Liver (tissue), 9 donors: ENCODE data around the gene GOLGA2. TPM values are rescaled to one million over a fixed set of nuclear protein-coding genes. Genes with fewer than 3 reads are reported as not detected.
"Not testable (repeated sequence)": the region's sequence is repeated elsewhere in the genome, so short reads cannot be mapped to it uniquely, and the experiment has no call there.

Experiments used
- DNase-seq: peaks from one replicate; pipeline ENCODE4 v3.0.0-alpha.2; 2017; ENCODE audit warnings: low spot score
- H3K27ac ChIP-seq, 2 donors: one replicate each; pipeline ENCODE4 v1.7.0; 2013; ENCODE audit warnings: inconsistent platforms in 2 of 2, low read length in 2 of 2, control low read depth in 1 of 2, low read depth in 1 of 2, mild to moderate bottlenecking in 1 of 2
- H3K27me3 ChIP-seq, 4 donors: one replicate each; pipeline versions ENCODE4 v1.6.1 to v1.7.0; 2013; ENCODE audit warnings: low read length in 3 of 4, inconsistent platforms in 1 of 4, mild to moderate bottlenecking in 1 of 4, moderate library complexity in 1 of 4; ENCODE audit not compliant: control insufficient read depth in 4 of 4, insufficient read depth in 4 of 4
- H3K36me3 ChIP-seq, 4 donors: one replicate each; pipeline versions ENCODE4 v1.6.1 to v1.7.0; 2013; ENCODE audit warnings: low read length in 3 of 4, mild to moderate bottlenecking in 3 of 4, low read depth in 1 of 4, moderate library complexity in 1 of 4; ENCODE audit not compliant: control insufficient read depth in 4 of 4, insufficient read depth in 3 of 4
- H3K4me1 ChIP-seq, 4 donors: one replicate each; pipeline versions ENCODE4 v1.6.1 to v1.7.0; 2013; ENCODE audit warnings: low read length in 3 of 4, mild to moderate bottlenecking in 3 of 4, moderate library complexity in 1 of 4; ENCODE audit not compliant: control insufficient read depth in 4 of 4, insufficient read depth in 4 of 4
- H3K4me3 ChIP-seq, 3 donors: one replicate each; pipeline versions ENCODE4 v1.6.1 to v1.7.0; 2013; ENCODE audit warnings: low read length in 3 of 3, control low read depth in 1 of 3, low read depth in 1 of 3, mild to moderate bottlenecking in 1 of 3
- H3K9ac ChIP-seq, 2 donors: one replicate each; pipeline ENCODE4 v1.7.0; 2013; ENCODE audit warnings: low read length in 2 of 2, mild to moderate bottlenecking in 2 of 2, moderate library complexity in 2 of 2, control low read depth in 1 of 2, low read depth in 1 of 2
- H3K9me3 ChIP-seq, 4 donors: one replicate each; pipeline versions ENCODE4 v1.6.1 to v1.7.0; 2013; ENCODE audit warnings: low read length in 3 of 4; ENCODE audit not compliant: control insufficient read depth in 4 of 4
- EGR1 ChIP-seq, 2 donors: IDR thresholded peaks; 2 replicates each; pipeline ENCODE4 v1.6.1; 2016 to 2018; ENCODE audit warnings: antibody characterized with exemption in 2 of 2, low read depth in 2 of 2
- FOXA1 ChIP-seq: IDR thresholded peaks from 2 replicates; pipeline ENCODE4 v1.6.1; 2016; ENCODE audit warnings: antibody characterized with exemption
- FOXA2 ChIP-seq: IDR thresholded peaks from 2 replicates; pipeline ENCODE4 v1.6.1; 2016; ENCODE audit warnings: antibody characterized with exemption
- GABPA ChIP-seq, 2 donors: IDR thresholded peaks in 1 of 2; conservative IDR thresholded peaks in 1 of 2; 2 replicates each; pipeline ENCODE4 v1.6.1; 2016; ENCODE audit warnings: antibody characterized with exemption in 2 of 2, mild to moderate bottlenecking in 1 of 2, moderate library complexity in 1 of 2
- HNF4A ChIP-seq, 2 donors: conservative IDR thresholded peaks; 2 replicates each; pipeline ENCODE4 v1.6.1; 2016; ENCODE audit warnings: antibody characterized with exemption in 2 of 2, mild to moderate bottlenecking in 2 of 2
- HNF4G ChIP-seq: IDR thresholded peaks from 2 replicates; pipeline ENCODE4 v1.6.1; 2016; ENCODE audit warnings: antibody characterized with exemption
- JUND ChIP-seq, 2 donors: IDR thresholded peaks; 2 replicates each; pipeline ENCODE4 v1.6.1; 2016; ENCODE audit warnings: antibody characterized with exemption in 2 of 2
- NR2F2 ChIP-seq: IDR thresholded peaks from 2 replicates; pipeline ENCODE4 v1.6.1; 2016; ENCODE audit warnings: antibody characterized with exemption
- RAD21 ChIP-seq, 2 donors: IDR thresholded peaks; 2 replicates each; pipeline ENCODE4 v1.6.1; 2016; ENCODE audit warnings: antibody characterized with exemption in 2 of 2, mild to moderate bottlenecking in 2 of 2
- RXRA ChIP-seq, 2 donors: IDR thresholded peaks; 2 replicates each; pipeline ENCODE4 v1.6.1; 2017 to 2018; ENCODE audit warnings: antibody characterized with exemption in 2 of 2, mild to moderate bottlenecking in 1 of 2
- TAF1 ChIP-seq: conservative IDR thresholded peaks from 2 replicates; pipeline ENCODE4 v1.6.1; 2016; ENCODE audit warnings: antibody characterized with exemption, mild to moderate bottlenecking
- YY1 ChIP-seq: IDR thresholded peaks from 2 replicates; pipeline ENCODE4 v1.6.1; 2016; ENCODE audit warnings: antibody characterized with exemption, mild to moderate bottlenecking
- WGBS: extraction: QIAGEN DNeasy Blood & Tissue Kit; methylation state at CpG from one replicate; pipeline ENCODE4 v1.1.7; 2013; 5-methylcytosine and 5-hydroxymethylcytosine counted together
- polyA plus RNA-seq, 2 donors: library from polyadenylated mRNA; stranded (reverse) in 1 of 2; unstranded in 1 of 2; fragments of 200-250 nt in 1 of 2; fragments of >200 nt in 1 of 2; fragmentation: Nextera tagmentation in 1 of 2; extraction: Ambion mirVana in 1 of 2; gene quantifications; one replicate each; pipeline versions ENCODE4 v1.2.1 to v1.2.3, GENCODE V29; 2013 to 2015
- total RNA-seq, 2 donors: library from RNA; depleted of rRNA; stranded (reverse); fragments of >200 nt; gene quantifications; one replicate each; pipeline ENCODE4 v1.2.3, GENCODE V29; 2014
- TF ChIP-seq, protein P1 (sequence below): IDR thresholded peaks from 2 replicates; pipeline ENCODE4 v1.6.1; 2016; ENCODE audit warnings: antibody characterized with exemption
- TF ChIP-seq, protein P2 (sequence below): IDR thresholded peaks from 2 replicates; pipeline ENCODE4 v1.6.1; 2016; ENCODE audit warnings: antibody characterized with exemption, mild to moderate bottlenecking
- TF ChIP-seq, protein P3 (sequence below): IDR thresholded peaks from 2 replicates; pipeline ENCODE4 v1.6.1; 2016; ENCODE audit warnings: antibody characterized with exemption
- donor health status: healthy.
- donor health status: healthy.
- donor health status: healthy.
- donor health status: healthy.
- donor health status: healthy.

Gene GOLGA2
- total and polyA plus RNA-seq, 4 donors, result 14.4 to 45.7 (median 27.9) TPM

DNA sequence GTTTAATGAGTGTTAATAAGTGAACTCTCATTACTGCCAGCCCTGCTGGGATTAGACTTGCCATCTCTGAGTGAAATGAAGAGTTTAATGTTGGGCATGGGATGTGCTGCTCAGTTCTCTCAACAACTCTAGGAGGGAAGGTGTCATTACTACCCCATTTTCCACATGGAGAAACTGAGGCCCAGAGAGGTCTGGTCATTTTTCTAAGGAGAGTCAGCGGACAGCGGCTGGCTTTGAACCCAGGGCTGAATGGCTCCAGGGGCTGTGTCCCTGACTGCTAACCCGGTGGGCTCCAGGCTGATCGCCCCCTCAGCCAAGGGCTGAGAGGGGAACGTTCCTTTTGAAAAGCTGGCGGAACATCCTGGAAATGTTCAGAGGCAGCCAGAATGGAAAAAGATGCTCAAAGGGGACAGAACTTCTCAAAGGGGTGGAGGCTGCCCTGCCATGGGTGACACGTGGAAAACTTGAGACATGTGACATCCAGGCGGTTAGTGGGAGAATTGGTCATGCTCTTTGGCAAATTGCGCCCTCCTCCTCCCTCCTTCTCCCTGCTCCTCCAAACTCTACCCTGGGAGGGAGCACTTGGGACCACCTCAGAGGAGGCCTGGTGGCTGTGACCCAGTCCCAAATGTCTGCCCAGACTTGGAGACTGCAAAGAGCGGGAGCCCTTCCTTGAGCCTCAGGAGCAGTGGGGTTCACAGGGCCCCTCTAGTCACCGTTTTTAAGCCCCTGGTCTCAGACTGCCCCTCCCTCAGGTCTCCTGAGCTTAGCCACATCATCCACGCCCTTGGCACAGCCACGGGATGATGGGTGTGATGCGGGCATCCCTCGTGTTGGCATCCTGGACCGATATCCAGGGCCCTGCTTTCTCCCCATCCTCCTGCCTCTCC lies 43.9 kb downstream of the GOLGA2 start:
- Histone ChIP-seq H3K9ac (no peak overlapping the region), H3K27ac (no peak overlapping the region), H3K4me1 (no peaks in the 10 kb centered on the region), H3K27me3 (no peaks in the 10 kb centered on the region), H3K9me3 (no peaks in the 10 kb centered on the region), H3K36me3 (no peaks in the 10 kb centered on the region), H3K4me3 (no peak overlapping the region)
- TF ChIP-seq, protein P1, sequence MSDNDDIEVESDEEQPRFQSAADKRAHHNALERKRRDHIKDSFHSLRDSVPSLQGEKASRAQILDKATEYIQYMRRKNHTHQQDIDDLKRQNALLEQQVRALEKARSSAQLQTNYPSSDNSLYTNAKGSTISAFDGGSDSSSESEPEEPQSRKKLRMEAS, result no peak
- TF ChIP-seq YY1 (no peak), EGR1 (IDR thresholded peaks at IDR 0.05; ENCODE audit: low read depth in 2 of 2) (no peak), FOXA1 (no peak), RXRA (IDR thresholded peaks at IDR 0.05) (no peak), HNF4G (no peak), GABPA (IDR thresholded peaks at IDR 0.05 in 1 of 2, conservative IDR thresholded peaks at IDR 0.05 in 1 of 2) (no peak), NR2F2 (no peak), RAD21 (IDR thresholded peaks at IDR 0.05) (no peak), JUND (IDR thresholded peaks at IDR 0.05) (no peak)
- TF ChIP-seq, protein P2, sequence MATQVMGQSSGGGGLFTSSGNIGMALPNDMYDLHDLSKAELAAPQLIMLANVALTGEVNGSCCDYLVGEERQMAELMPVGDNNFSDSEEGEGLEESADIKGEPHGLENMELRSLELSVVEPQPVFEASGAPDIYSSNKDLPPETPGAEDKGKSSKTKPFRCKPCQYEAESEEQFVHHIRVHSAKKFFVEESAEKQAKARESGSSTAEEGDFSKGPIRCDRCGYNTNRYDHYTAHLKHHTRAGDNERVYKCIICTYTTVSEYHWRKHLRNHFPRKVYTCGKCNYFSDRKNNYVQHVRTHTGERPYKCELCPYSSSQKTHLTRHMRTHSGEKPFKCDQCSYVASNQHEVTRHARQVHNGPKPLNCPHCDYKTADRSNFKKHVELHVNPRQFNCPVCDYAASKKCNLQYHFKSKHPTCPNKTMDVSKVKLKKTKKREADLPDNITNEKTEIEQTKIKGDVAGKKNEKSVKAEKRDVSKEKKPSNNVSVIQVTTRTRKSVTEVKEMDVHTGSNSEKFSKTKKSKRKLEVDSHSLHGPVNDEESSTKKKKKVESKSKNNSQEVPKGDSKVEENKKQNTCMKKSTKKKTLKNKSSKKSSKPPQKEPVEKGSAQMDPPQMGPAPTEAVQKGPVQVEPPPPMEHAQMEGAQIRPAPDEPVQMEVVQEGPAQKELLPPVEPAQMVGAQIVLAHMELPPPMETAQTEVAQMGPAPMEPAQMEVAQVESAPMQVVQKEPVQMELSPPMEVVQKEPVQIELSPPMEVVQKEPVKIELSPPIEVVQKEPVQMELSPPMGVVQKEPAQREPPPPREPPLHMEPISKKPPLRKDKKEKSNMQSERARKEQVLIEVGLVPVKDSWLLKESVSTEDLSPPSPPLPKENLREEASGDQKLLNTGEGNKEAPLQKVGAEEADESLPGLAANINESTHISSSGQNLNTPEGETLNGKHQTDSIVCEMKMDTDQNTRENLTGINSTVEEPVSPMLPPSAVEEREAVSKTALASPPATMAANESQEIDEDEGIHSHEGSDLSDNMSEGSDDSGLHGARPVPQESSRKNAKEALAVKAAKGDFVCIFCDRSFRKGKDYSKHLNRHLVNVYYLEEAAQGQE, result no peak
- no peak for DNase-seq
- WGBS, result 82% methylated on average over 16 of the region's 16 CpGs

DNA sequence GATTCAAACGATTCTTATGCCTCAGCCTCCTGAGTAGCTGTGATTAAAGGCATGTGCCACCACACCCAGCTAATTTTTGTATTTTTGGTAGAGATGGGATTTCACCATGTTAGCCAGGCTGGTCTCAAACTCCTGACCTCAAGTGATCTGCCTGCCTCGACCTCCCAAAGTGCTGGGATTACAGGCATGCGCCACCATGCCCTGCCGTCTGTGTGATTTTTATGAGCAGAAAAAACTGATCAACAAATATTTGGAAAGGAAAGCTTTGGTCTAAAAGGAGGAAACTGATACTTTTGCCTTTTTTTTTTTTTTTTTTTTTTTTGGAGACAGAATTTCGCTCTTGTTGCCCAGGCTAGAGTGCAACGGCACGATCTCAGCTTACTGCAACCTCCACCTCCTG lies 44.9 kb downstream of the GOLGA2 start:
- H3K27me3 ChIP-seq, H3K27ac ChIP-seq, H3K4me3 ChIP-seq, H3K36me3 ChIP-seq, DNase-seq, H3K9me3 ChIP-seq, H3K4me1 ChIP-seq, H3K9ac ChIP-seq: not testable (repeated sequence)
- WGBS, result 84% methylated on average over 7 of the region's 7 CpGs

DNA sequence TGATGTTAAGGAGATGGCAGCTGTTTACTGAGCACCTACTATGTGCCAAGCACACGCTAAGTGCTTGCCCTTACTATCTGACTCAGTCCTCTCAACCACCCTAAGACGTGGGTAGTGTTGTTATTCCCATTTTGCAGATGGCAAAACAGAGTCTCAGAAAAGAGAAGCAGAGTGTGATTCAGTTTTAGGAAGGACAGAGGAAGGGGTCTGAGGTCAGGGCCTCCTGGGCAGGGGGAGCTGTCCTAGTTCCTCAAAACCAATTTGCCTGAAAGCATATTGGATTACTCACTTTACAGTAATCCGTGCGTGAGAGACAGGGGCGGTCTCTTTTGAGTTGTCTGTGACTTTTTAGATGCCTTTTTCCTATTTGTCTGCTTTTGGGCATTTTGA lies 49.4 kb downstream of the GOLGA2 start:
- Histone ChIP-seq H3K4me3 (no peak overlapping the region), H3K27ac (no peak overlapping the region), H3K9ac (no peak overlapping the region), H3K27me3 (no peaks in the 10 kb centered on the region), H3K9me3 (no peaks in the 10 kb centered on the region), H3K36me3 (peaks cover 0 to 3% (median 0%) of the 10 kb centered on the region in 4 donors), H3K4me1 (no peaks in the 10 kb centered on the region)
- DNase-seq, result no peak
- WGBS, result 87% methylated on average over 5 of the region's 5 CpGs
- TF ChIP-seq NR2F2, result no peak
- TF ChIP-seq, protein P3, sequence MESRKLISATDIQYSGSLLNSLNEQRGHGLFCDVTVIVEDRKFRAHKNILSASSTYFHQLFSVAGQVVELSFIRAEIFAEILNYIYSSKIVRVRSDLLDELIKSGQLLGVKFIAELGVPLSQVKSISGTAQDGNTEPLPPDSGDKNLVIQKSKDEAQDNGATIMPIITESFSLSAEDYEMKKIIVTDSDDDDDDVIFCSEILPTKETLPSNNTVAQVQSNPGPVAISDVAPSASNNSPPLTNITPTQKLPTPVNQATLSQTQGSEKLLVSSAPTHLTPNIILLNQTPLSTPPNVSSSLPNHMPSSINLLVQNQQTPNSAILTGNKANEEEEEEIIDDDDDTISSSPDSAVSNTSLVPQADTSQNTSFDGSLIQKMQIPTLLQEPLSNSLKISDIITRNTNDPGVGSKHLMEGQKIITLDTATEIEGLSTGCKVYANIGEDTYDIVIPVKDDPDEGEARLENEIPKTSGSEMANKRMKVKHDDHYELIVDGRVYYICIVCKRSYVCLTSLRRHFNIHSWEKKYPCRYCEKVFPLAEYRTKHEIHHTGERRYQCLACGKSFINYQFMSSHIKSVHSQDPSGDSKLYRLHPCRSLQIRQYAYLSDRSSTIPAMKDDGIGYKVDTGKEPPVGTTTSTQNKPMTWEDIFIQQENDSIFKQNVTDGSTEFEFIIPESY, result no peak
- TF ChIP-seq FOXA2, result no peak
- no peak for TF ChIP-seq TAF1
- no peak for TF ChIP-seq GABPA (IDR thresholded peaks at IDR 0.05 in 1 of 2, conservative IDR thresholded peaks at IDR 0.05 in 1 of 2)
- TF ChIP-seq HNF4G, result no peak
- TF ChIP-seq FOXA1, result no peak
- TF ChIP-seq HNF4A (conservative IDR thresholded peaks at IDR 0.05), result no peak
- TF ChIP-seq, protein P2, result no peak
- no peak for TF ChIP-seq RAD21 (IDR thresholded peaks at IDR 0.05)
- no peak for TF ChIP-seq EGR1 (IDR thresholded peaks at IDR 0.05; ENCODE audit: low read depth in 2 of 2)
- no peak for TF ChIP-seq JUND (IDR thresholded peaks at IDR 0.05)
